Neural cell (in vitro differentiated cells): ENCODE results near the gene TNPO2.

ENCODE experiments used
- EP300 ChIP-seq: fragments of 450-650 bp; conservative IDR thresholded peaks from 2 replicates; pipeline ENCODE4 v1.6.1; 2014; ENCODE audit warnings: antibody characterized with exemption, mild to moderate bottlenecking, moderate library complexity; ENCODE audit not compliant: poor library complexity, severe bottlenecking
- EZH2 ChIP-seq: fragments of 200-600, 300-800 bp; shearing (Covaris generic), sonication (generic); IDR thresholded peaks from 2 replicates; pipeline ENCODE4 v1.6.1; 2014; ENCODE audit warnings: antibody characterized with exemption, low read length, borderline replicate concordance, mild to moderate bottlenecking; ENCODE audit not compliant: insufficient read depth, poor library complexity, severe bottlenecking
- SMC3 ChIP-seq: fragments of 450-650 bp; conservative IDR thresholded peaks from 2 replicates; pipeline ENCODE4 v1.6.1; 2014; ENCODE audit warnings: antibody characterized with exemption, mild to moderate bottlenecking, moderate library complexity; ENCODE audit not compliant: poor library complexity
- TF ChIP-seq, protein P1 (sequence below): fragments of 450-650 bp; IDR thresholded peaks from 2 replicates; pipeline ENCODE4 v1.5.1; 2014; ENCODE audit warnings: antibody characterized with exemption, mild to moderate bottlenecking, moderate library complexity; ENCODE audit not compliant: poor library complexity, severe bottlenecking

DNA sequence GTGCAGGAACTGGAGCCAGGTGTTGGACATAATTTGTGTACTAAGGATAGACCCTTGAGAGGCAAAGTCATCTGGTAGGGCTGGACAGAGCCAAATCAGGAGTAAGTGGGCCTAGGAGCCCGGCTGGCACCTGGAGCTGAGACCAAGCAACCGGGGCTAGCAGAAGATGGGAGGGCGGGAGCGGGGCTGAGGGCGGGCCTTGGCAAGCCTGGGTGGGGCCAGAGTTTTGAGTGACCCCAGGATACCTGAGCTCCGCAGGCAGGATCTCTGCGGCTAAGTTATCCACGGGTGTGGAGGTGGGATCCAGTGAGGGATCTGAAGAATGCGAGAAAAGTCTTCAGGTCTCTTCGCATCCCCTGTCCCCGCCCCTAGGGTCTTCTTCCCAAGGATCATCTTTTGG is 43.4 kb upstream of the TNPO2 start:
- no peak for TF ChIP-seq EP300
- TF ChIP-seq, protein P1, sequence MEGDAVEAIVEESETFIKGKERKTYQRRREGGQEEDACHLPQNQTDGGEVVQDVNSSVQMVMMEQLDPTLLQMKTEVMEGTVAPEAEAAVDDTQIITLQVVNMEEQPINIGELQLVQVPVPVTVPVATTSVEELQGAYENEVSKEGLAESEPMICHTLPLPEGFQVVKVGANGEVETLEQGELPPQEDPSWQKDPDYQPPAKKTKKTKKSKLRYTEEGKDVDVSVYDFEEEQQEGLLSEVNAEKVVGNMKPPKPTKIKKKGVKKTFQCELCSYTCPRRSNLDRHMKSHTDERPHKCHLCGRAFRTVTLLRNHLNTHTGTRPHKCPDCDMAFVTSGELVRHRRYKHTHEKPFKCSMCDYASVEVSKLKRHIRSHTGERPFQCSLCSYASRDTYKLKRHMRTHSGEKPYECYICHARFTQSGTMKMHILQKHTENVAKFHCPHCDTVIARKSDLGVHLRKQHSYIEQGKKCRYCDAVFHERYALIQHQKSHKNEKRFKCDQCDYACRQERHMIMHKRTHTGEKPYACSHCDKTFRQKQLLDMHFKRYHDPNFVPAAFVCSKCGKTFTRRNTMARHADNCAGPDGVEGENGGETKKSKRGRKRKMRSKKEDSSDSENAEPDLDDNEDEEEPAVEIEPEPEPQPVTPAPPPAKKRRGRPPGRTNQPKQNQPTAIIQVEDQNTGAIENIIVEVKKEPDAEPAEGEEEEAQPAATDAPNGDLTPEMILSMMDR: no peak
- no peak for TF ChIP-seq EZH2
- TF ChIP-seq SMC3: no peak
